ENCODE measurements around the gene SMC1B.

The SMC1B gene

DNA sequence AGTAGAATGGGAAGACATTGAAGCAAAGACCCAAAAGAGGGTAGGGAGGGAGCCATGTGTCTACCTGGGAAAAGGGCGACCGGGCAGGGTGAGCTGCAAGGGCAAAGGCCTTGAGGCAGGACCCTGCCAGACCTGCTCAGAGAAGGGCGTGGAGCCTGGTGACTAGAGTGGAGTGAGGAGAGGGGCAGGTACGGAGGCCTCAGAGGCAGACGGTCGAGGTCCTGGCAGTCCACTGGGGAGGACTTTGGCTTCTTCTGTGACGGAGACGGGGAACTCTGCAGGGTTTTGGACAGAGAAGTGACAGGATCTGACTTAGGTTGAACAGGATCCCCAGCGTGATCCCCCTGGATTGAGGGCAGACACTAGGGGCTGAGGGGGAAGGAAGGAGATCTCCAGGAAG is 13.0 kb upstream of the SMC1B start:
- no peak for FAIRE-seq
- no peak for TF ChIP-seq POLR2A (IDR thresholded peaks at IDR 0.05; ENCODE audit: low read depth, low read length)
- TF ChIP-seq TAF1 (IDR thresholded peaks at IDR 0.05; ENCODE audit: borderline replicate concordance, low read depth, low read length): no peak
- TF ChIP-seq POLR2AphosphoS5 (IDR thresholded peaks at IDR 0.05; ENCODE audit: low read depth, low read length): no peak
- DNase-seq (ENCODE audit: insufficient read length): no peak

- FAIRE-seq (no peak), DNase-seq (ENCODE audit: insufficient read length) (no peak)
- no peak for TF ChIP-seq TAF1 (IDR thresholded peaks at IDR 0.05; ENCODE audit: borderline replicate concordance, low read depth, low read length)
- TF ChIP-seq POLR2A (IDR thresholded peaks at IDR 0.05; ENCODE audit: low read depth, low read length): no peak
- TF ChIP-seq POLR2AphosphoS5 (IDR thresholded peaks at IDR 0.05; ENCODE audit: low read depth, low read length): no peak
These were observed 12.3 kb upstream of the SMC1B start for GRCh38 chr22:45425531-45426265.

DNA sequence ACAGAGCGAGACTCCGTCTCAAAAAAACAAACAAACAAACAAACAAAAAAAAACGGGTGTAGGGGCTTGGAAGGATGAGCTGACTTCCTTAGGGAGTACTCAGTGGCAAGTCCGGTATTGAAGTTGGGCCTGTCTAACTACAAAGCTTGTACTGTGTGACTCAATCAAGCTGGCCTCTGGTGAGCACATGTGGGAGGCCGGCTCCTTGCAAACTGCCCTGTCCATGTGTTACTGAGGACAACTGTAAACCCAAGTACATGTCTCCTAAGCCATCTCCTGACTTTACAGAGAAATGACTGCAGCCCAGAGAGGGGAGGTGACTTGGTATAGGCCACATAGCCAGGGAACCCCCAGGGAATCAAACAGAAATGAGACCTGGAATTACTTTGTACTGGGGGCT is 11.7 kb upstream of the SMC1B start:
- no peak for TF ChIP-seq POLR2A (IDR thresholded peaks at IDR 0.05; ENCODE audit: low read depth, low read length)
- TF ChIP-seq POLR2AphosphoS5 (IDR thresholded peaks at IDR 0.05; ENCODE audit: low read depth, low read length): no peak
- TF ChIP-seq TAF1 (IDR thresholded peaks at IDR 0.05; ENCODE audit: borderline replicate concordance, low read depth, low read length): no peak
- FAIRE-seq (no peak), DNase-seq (ENCODE audit: insufficient read length) (no peak)

DNA sequence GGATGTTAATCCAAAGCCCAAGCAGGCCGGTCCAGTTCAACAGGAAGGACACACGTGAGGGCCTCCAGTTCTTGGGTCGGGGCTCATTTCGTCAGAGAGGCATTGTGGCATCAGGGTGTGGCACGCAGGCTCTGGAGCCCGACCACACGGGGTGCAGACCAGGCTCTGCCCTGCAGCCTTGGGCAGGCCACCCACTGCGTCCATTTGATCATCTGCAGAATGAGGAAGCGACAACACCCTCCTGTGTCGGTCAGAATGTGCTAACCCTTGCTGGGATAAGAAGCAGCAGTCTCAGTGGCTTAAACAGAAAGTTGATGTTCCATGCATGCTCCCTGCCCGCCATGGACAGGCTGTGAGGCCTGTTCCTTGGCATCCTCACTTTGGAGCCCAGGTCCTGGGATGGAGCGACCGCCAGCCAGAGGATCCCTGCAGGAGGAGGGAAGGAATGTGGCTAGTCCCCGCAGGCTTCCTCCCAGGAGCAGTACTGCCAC is 10.9 kb upstream of the SMC1B start:
- FAIRE-seq (no peak), DNase-seq (ENCODE audit: insufficient read length) (no peak)
- no peak for TF ChIP-seq POLR2AphosphoS5 (IDR thresholded peaks at IDR 0.05; ENCODE audit: low read depth, low read length)
- no peak for TF ChIP-seq POLR2A (IDR thresholded peaks at IDR 0.05; ENCODE audit: low read depth, low read length)

DNA sequence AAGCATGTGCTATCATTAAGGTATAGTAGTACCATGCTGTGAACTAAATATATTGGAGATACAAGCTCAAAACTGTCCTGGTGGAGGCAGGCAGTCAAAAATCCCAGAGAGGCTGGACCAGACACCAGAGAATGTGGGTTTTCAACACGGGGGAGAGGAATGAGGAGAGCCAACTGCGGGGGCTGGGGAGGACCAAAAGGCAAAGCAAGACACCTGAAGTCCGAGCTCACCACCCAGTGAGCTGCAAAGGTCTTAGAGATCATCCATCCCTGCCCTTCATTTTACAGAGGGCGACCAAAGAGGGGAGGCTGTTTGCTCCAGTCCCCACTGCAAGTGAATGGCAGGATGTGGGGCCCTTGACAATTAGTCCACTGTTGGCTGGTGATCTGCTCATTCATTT is 10.1 kb upstream of the SMC1B start:
- DNase-seq (ENCODE audit: insufficient read length) (no peak), FAIRE-seq (no peak)
- no peak for TF ChIP-seq POLR2A (IDR thresholded peaks at IDR 0.05; ENCODE audit: low read depth, low read length)
- TF ChIP-seq TAF1 (IDR thresholded peaks at IDR 0.05; ENCODE audit: borderline replicate concordance, low read depth, low read length): no peak
- no peak for TF ChIP-seq POLR2AphosphoS5 (IDR thresholded peaks at IDR 0.05; ENCODE audit: low read depth, low read length)

GRCh38 chr22:45422237-45422983 is 9.0 kb upstream of the SMC1B start:
- TF ChIP-seq POLR2A (IDR thresholded peaks at IDR 0.05; ENCODE audit: low read depth, low read length) (no peak), TAF1 (IDR thresholded peaks at IDR 0.05; ENCODE audit: borderline replicate concordance, low read depth, low read length) (no peak)
- DNase-seq (ENCODE audit: insufficient read length) (no peak), FAIRE-seq (no peak)

DNA sequence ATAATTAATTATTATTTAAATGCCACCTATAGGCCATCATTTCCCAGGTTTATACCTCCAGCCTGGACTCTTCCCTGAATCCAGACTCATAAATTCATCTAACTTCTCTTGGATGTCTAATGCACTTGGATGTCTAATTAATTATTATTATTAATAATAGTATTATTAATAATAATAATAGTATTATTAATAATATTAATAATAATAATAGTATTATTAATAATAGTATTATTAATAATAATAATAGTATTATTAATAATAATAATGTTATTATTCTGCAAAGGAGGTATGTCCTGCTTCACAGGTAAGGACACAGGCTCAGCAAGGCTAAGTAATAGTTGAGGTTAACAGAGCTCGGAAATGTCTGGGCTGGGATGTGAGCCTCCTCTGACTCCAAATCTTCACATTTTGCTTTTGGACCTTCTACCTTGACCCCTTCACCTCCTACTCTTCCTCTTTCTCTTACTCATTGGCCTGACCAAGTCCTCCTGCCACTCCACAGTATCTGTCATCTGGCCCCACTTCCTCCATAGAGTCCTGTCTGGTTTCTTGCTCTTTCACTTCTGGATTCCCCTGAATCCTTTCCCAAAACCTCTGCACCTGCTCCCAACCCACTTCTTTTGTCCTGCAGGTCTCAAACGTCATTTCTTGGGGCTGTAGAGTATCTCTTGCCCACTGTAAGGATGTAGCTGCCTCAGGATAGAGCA is 8.1 kb upstream of the SMC1B start:
- no peak for TF ChIP-seq POLR2AphosphoS5 (IDR thresholded peaks at IDR 0.05; ENCODE audit: low read depth, low read length)
- TF ChIP-seq POLR2A (IDR thresholded peaks at IDR 0.05; ENCODE audit: low read depth, low read length): no peak
- no peak for TF ChIP-seq TAF1 (IDR thresholded peaks at IDR 0.05; ENCODE audit: borderline replicate concordance, low read depth, low read length)
- FAIRE-seq (no peak), DNase-seq (ENCODE audit: insufficient read length) (no peak)

GRCh38 chr22:45420539-45420938 is 7.1 kb upstream of the SMC1B start:
- no peak for TF ChIP-seq TAF1 (IDR thresholded peaks at IDR 0.05; ENCODE audit: borderline replicate concordance, low read depth, low read length)
- TF ChIP-seq POLR2AphosphoS5 (IDR thresholded peaks at IDR 0.05; ENCODE audit: low read depth, low read length): no peak
- no peak for TF ChIP-seq POLR2A (IDR thresholded peaks at IDR 0.05; ENCODE audit: low read depth, low read length)
- DNase-seq (ENCODE audit: insufficient read length): no peak
- no peak for FAIRE-seq

DNA sequence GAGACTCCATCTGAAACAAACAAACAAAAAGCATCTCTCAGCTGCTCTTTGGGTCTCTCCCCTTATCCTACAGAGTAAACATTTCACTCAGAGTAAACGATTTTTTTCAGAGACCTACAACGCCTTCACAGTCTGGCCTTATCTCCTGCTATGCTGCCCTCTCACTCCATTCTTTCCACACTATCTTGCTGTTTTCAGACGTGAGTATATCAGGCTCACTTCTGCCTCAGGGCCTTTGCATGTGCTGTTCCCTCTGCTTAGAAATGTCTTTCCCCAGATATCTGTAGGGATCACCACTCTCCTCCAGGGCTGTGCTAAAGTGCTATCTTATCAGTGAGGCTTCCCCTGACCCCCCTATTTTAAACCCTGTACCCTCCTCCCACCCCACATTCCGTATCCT is 6.6 kb upstream of the SMC1B start:
- DNase-seq (ENCODE audit: insufficient read length): no peak
- no peak for FAIRE-seq
- TF ChIP-seq TAF1 (IDR thresholded peaks at IDR 0.05; ENCODE audit: borderline replicate concordance, low read depth, low read length): no peak
- TF ChIP-seq POLR2A (IDR thresholded peaks at IDR 0.05; ENCODE audit: low read depth, low read length): no peak
- TF ChIP-seq POLR2AphosphoS5 (IDR thresholded peaks at IDR 0.05; ENCODE audit: low read depth, low read length): no peak

DNA sequence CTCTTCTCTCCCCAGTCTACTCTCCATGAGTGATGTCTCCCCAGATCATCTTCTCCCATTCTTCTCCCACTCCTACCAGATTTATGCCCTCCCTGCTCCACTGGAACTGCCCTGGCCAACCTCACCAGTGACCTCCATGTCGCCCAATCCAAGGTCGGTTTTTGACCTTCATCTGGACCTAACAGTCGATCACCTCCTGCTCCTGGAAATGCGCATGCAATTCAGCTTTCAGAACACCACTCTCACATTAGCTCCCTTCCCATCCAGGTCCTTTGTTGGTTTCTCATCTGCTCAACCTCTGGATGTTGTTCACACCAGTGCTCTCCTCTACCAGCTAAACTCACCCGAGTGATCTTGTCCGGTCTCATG is 5.4 kb upstream of the SMC1B start:
- TF ChIP-seq POLR2A (IDR thresholded peaks at IDR 0.05; ENCODE audit: low read depth, low read length) (no peak), TAF1 (IDR thresholded peaks at IDR 0.05; ENCODE audit: borderline replicate concordance, low read depth, low read length) (no peak), POLR2AphosphoS5 (IDR thresholded peaks at IDR 0.05; ENCODE audit: low read depth, low read length) (no peak)
- FAIRE-seq: no peak
- DNase-seq (ENCODE audit: insufficient read length): no peak

DNA sequence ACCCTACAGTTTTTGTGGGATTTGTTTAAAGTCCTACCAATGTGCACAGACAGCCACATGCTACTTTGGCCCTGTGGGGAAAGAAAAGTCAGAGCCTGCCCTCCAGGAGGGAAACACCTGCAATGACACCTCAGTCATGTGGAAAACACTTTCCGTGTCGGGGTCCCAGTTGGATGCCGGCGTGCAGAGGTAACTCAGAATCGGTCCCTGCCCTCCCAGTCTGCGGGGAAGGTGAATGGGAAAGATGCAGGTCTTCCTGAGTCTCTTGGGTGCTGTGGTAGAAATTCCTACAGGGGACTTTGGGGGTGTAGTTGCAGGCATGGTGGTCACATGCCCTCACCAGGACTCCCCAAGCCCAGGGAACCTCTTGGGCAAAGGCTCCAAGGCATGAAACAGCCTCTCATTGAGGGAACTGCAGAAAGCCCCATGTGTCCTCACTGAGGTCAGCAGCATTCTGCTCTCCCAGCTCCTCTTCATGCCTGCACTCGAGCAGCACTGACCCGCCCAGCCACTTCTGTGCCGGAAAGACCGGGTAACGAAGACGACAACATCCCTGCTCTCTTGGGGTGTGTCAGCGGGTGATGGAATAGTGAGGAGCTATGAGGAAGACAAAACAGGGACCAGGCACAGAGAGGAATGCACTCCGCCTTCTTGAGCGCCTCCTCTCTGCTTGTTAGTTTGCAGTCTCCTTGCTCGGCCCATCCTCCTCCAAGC is 4.8 kb upstream of the SMC1B start:
- FAIRE-seq: no peak
- no peak for DNase-seq (ENCODE audit: insufficient read length)
- TF ChIP-seq POLR2AphosphoS5 (IDR thresholded peaks at IDR 0.05; ENCODE audit: low read depth, low read length) (no peak), POLR2A (IDR thresholded peaks at IDR 0.05; ENCODE audit: low read depth, low read length) (no peak), TAF1 (IDR thresholded peaks at IDR 0.05; ENCODE audit: borderline replicate concordance, low read depth, low read length) (no peak)

All from GM12892 (cell line).